HG03060 (cell line): ENCODE data around the gene A4GNT.
"Not testable (repeated sequence)": the region's sequence is repeated elsewhere in the genome, so short reads cannot be mapped to it uniquely, and the experiment has no call there.

ENCODE experiments used
- ATAC-seq: cut with Tn5 transposase; IDR thresholded peaks from one replicate; pipeline ENCODE4 v1.9.1; 2021; ENCODE audit warnings: low read depth, moderate number of reproducible peaks; ENCODE audit not compliant: unreplicated experiment

The A4GNT gene

GRCh38 chr3:138124188-138124587 is 8.0 kb downstream of the A4GNT start:
- no peak for ATAC-seq

- no peak for ATAC-seq
Measured at GRCh38 chr3:138119423-138119766, 12.8 kb downstream of the A4GNT start.

GRCh38 chr3:138118612-138119422 is 13.4 kb downstream of the A4GNT start:
- no peak for ATAC-seq

DNA sequence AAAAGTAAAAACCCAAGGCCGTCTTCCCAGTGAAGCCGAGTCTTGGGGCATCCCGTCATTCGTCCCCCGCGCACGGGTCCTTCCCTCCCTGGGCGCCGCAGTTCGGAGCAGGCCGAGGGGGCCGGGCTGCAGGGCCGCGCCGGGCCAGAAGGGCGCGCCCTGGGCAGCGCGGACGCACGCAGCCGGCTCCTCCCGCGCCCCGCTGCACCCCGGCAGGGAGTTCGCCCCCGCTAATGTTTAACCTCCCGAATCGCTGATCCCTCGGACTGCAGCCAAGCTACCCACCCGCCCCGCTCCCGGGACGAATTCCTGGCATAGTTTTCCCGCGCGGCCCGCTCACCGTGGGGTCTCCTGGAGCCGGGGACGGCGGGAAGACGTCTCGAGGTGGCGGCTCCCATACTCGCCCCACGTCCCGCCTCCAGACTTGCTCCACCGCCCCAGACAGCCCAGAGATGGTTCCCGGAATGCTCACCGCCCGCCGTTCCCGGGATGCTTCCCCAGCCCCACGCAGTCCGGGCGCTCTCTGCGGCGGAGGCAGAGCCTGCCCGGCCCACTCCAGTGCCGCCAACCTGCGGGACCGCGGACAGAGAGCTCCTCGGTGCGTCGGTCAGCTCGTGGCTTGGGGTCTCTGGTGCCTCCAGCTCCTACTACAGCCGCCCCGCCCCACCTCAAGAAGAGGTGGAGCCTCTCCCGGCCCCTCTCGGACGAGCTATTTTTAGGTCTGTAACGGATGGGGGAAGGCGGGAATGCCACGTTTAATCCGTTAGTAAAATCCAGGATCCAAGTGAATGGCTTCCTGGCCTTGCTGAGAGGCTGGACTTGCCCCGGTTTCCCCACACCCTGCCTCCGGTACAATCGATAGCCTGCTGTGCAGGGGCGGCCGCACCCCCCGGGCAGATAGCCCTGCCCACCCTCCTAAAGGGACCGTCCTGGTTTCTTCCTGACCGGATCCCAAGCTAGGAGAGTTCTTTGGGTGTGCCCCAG is 16.9 kb downstream of the A4GNT start, which contains the start of gene DZIP1L:
TSS of gene DZIP1L (minus strand) at position 621 of the 984 bp plus-strand sequence. CDS start 11,637 bp downstream, outside the sequence.
- no peak for ATAC-seq

DNA sequence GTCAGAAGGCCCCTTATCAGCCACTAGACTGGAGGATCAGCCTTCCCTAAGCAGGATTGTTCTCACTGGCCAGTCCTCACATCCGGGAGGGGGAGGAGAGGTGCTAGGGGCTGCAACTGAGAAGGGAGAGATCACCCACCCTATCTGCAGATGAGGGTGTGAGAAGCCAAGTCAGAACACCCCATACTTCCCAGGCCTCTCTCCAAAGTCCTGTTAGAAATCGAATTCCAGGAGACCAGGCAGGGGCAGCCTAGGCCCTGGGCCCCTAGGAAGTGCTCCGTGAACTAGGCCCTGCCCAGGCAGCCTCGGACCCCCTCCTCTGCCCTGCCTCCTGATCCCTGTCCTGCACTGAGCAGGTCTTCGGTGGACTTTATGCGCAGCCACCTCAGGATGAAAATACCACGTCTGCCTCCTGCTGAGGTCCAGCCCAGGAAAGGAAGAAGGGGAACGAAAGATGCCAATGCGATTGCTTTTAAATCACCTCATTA is 17.7 kb downstream of the A4GNT start:
- no peak for ATAC-seq

GRCh38 chr3:138113326-138113725 is 18.9 kb downstream of the A4GNT start:
- ATAC-seq = no peak

DNA sequence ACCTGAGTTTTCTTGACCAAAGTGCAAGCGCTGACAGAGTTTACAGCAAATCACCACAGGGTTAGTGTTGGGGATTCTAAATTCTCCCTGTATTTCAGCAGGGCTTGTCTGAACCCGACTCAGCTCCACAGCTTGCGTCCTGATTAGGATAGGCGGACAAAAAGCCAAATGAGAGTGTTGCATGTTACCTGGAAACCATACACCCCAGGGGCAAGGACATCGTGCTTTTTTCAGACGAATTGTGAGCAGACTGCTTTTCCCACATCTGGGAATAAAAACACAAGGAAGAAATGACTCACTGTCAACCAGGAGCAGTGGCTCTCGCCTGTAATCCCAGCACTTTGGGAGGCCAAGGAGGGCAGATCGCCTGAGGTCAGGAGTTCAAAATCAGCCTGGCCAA is 19.8 kb downstream of the A4GNT start:
- ATAC-seq = no peak

GRCh38 chr3:138105598-138105997 is 26.6 kb downstream of the A4GNT start:
- no peak for ATAC-seq

DNA sequence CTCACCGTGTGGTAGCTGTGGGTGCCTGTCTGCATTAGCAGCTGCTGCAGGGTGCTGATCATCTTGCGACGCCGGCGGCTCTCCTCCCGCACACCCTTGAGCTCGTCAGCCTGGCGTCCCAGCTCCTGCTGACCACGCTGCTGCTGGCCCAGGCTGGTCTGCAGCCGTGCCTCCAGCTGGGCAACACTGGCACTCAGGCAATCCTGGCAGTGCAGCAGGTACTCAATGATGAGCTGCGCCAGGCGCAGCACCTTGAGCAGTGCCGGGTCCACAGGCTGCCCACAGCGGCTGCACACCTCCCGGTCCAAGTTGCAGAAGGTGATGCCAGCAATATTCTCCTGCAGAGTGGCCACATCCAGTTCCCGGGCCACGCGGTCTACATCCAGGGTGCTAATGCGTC is 28.7 kb downstream of the A4GNT start:
- ATAC-seq = no peak

DNA sequence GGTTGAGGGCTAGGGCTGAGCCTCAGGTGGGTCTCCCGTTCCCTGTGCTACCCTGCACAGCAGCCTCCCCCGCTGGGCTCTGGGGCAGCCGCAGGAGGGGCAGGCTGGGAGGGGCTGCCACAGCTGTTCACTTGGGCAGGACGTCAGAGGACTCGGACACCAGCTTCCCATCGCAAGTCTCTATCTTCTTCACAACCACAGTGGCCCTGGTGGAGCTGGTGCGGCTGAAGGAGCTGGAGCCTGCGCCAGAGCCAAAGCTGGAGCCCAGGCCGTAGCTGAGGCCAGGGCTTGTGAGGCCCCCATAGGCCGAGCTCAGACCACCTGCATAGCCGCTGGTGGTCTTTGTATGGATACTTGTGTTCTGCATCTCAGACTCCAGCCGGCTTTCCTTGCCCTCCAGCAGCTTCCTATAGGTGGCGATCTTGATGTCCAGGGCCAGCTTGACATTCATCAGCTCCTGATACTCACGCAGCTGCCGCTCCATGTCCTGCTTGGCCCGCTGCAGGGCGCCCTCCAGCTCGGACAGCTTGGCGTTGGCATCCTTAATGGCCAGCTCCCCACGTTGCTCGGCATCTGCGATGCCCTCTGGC is 30.7 kb downstream of the A4GNT start:
- ATAC-seq = not testable (repeated sequence)

GRCh38 chr3:138099417-138099816 is 32.8 kb downstream of the A4GNT start:
- ATAC-seq = no peak

DNA sequence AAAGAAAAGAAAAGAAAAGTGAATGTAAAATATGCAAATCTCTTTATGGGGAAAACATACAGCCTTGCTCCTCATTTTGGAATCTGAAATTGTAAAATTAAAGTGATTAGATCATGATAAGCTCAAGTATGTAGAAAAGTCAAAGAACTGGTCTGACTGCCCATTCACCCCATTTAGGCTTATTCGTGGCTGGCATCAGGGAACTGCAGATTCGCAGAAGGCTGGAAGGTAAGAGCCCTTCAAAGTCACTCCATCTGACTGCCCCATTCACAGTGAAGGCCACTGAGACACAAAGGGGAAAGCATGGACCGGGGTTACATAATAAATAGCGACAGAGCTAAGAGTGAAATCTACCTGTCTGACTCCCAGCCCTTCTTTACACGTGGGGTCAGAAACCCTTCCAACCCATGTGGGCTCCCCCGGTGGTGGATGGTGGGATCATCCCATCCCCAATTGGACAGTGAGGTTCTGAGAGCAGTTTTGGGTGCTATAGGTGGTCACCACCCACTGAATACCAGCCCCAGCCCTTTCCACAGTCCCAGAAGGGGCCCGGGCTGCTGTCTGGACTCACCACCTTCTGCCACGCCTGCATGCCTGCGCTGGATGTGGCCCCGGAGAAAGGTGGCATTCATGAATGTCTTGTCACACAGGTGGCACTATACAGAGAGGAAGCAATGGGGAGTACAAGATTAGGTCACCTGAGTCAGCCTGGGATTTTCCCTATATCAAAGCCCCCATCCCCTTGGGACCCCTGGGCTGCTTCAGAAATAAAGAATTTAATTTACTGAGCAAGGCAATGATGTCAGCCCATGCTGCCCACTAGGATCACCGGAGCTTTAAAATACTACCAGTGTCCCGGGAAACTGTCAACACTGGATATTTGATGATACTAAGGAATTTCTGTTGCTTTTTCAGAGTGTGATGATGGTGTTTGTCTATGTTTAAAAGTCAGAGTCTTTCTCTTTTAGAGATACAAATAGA is 34.7 kb downstream of the A4GNT start:
- ATAC-seq = no peak

DNA sequence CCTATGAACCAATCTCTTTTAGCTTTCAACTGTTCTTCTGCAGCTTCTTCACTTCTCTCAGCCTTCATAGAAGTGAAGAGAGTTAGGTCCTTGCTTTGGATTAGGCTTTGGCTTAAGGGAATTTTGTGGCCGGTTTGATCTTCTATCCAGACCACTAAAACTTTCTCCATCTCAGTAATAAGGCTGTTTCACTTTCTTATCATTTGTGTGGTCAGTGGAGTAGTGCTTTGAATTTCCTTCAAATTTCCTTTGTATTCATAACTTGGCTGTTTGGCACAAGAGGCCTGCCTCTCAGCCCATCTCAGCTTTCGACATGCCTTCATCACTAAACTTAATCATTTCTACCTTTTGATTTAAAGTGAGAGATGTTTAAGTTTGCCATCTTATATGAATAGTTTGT is 38.5 kb downstream of the A4GNT start:
- ATAC-seq = no peak

DNA sequence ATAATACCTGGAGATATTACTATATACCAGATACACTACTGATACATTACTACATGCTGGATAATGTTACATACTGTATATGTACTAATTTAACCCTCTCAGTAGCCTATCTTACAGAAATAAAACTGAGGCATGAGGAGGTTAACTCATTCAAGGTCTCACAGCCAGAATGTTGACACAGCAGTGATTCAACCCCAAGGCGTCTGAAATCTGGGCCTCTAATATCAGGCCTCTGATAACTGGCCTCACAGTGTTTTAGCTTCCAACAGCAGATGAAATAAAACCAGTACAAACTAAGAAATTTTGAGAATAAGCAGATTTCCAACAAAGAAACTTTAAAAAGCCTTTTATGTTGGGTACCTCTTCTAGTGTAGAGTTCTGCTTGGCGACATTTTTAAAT is 40.2 kb downstream of the A4GNT start:
- no peak for ATAC-seq

DNA sequence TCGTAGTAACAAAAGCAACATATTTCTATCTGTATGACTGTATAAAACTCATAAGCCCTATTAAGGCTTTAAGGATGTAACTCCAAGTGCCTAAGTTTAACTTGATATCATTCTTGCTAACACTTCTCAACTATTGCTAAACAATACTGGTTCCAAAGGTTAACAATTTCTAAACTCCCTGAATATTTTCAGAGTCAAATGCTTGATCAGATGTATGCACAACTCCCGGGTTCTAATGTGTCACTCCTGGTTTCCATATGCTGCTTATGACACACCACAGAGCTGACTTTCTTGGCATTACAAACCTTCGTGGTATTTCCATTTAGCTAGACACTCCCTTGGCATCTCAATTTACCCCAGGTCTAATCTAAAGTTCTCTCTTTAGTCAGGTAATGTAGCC is 43.1 kb downstream of the A4GNT start:
- ATAC-seq = no peak

DNA sequence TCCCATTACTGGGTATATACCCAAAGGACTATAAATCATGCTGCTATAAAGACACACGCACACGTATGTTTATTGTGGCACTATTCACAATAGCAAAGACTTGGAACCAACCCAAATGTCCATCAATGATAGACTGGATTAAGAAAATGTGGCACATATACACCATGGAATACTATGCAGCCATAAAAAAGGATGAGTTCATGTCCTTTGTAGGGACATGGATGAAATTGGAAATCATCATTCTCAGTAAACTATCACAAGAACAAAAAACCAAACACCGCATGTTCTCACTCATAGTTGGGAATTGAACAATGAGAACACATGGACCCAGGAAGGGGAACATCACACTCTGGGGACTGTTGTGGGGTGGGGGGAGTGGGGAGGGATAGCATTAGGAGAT is 46.4 kb downstream of the A4GNT start:
- ATAC-seq = not testable (repeated sequence)

DNA sequence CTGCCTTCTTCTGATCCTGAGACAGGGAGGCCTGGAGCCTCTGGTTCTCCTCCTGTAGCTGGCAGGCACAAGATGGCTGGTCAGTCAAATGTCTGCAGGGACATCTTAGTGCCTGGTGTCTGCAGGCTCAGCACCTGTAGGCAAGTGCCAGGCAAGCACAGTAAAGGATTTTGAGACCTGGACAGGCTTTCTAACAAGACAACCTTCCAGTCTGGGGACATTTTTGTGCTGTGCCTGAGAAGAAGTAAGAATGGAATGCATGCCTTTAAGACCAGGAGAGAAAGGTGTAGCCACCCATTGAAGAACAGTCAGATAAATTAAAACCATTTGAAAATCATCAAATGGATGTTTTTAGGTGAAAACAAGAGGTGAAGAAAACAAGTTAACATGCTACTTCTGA is 48.0 kb downstream of the A4GNT start:
- no peak for ATAC-seq

- no peak for ATAC-seq
Measured at GRCh38 chr3:138082992-138083386, 49.2 kb downstream of the A4GNT start.

- ATAC-seq = no peak
Measured at GRCh38 chr3:138082085-138082991, 49.9 kb downstream of the A4GNT start.
